ENCODE results near the gene CAPN1.

CAPN1 gene

DNA sequence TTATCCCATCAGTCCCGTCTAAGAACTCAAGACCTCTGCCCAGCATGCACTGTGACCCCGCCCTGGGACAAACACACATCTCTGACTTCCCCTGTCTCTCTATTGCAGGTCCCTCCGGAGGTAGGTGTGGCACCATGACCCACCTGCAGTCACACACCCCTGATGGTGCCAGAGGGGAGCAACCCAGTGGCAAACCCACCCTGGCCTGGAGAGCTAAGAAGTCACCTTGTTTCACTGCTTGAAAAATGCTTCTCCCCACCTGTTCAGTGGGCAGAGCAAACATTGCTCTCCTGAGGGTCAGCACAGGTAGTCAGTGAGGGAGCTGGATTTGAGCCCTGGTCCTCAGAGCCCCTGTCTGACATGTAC, 23.9 kb downstream of the CAPN1 start:
- H3K4me3 ChIP-seq (ENCODE audit: low read depth, low read length) = no peak overlapping the region
- no peak for DNase-seq (ENCODE audit: low read depth, low spot score)
- in situ Hi-C loops (cut with HindIII; ENCODE audit: low sequenced_read_pairs) = no loop called here
- TF ChIP-seq, protein P1, sequence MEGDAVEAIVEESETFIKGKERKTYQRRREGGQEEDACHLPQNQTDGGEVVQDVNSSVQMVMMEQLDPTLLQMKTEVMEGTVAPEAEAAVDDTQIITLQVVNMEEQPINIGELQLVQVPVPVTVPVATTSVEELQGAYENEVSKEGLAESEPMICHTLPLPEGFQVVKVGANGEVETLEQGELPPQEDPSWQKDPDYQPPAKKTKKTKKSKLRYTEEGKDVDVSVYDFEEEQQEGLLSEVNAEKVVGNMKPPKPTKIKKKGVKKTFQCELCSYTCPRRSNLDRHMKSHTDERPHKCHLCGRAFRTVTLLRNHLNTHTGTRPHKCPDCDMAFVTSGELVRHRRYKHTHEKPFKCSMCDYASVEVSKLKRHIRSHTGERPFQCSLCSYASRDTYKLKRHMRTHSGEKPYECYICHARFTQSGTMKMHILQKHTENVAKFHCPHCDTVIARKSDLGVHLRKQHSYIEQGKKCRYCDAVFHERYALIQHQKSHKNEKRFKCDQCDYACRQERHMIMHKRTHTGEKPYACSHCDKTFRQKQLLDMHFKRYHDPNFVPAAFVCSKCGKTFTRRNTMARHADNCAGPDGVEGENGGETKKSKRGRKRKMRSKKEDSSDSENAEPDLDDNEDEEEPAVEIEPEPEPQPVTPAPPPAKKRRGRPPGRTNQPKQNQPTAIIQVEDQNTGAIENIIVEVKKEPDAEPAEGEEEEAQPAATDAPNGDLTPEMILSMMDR (IDR thresholded peaks at IDR 0.05; ENCODE audit: low read depth, low read length) = no peak

DNA sequence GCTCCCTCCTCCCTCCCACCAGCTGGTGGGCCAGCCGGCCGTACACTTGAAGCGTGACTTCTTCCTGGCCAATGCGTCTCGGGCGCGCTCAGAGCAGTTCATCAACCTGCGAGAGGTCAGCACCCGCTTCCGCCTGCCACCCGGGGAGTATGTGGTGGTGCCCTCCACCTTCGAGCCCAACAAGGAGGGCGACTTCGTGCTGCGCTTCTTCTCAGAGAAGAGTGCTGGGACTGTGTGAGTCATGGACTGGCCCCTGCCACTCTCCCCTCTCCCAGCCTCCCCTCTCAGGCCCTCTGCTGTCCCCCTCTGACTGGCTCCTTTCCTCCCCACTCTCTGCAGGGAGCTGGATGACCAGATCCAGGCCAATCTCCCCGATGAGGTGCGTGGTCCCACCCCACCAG, 24.7 kb downstream of the CAPN1 start:
- DNase-seq (ENCODE audit: low read depth, low spot score) = no peak
- TF ChIP-seq, protein P1 (IDR thresholded peaks at IDR 0.05; ENCODE audit: low read depth, low read length) = no peak
- in situ Hi-C loops (cut with HindIII; ENCODE audit: low sequenced_read_pairs) = no loop called here
- no peak overlapping the region for H3K4me3 ChIP-seq (ENCODE audit: low read depth, low read length)

DNA sequence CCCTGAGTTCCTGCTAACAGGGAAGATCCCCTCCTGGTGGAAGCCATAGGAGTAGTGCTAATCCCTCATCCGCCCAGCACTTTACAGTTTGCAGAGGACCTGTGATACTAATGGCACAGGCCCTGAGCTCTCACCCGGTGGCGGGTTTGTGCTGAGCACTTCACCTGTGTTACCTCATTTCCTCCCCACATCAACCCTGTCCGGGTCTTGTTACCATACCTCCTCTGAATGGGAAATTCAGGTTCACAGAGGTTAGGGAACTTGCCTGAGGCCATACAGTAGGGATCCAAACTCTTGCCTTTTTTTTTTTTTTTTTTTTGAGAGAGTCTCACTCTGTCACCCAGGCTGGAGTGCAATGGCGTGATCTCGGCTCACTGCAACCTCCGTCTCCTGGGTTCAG, 25.2 kb downstream of the CAPN1 start:
- no peak for DNase-seq (ENCODE audit: low read depth, low spot score)
- TF ChIP-seq, protein P1 (IDR thresholded peaks at IDR 0.05; ENCODE audit: low read depth, low read length) = no peak
- in situ Hi-C loops (cut with HindIII; ENCODE audit: low sequenced_read_pairs) = no loop called here
- H3K4me3 ChIP-seq (ENCODE audit: low read depth, low read length) = no peak overlapping the region

DNA sequence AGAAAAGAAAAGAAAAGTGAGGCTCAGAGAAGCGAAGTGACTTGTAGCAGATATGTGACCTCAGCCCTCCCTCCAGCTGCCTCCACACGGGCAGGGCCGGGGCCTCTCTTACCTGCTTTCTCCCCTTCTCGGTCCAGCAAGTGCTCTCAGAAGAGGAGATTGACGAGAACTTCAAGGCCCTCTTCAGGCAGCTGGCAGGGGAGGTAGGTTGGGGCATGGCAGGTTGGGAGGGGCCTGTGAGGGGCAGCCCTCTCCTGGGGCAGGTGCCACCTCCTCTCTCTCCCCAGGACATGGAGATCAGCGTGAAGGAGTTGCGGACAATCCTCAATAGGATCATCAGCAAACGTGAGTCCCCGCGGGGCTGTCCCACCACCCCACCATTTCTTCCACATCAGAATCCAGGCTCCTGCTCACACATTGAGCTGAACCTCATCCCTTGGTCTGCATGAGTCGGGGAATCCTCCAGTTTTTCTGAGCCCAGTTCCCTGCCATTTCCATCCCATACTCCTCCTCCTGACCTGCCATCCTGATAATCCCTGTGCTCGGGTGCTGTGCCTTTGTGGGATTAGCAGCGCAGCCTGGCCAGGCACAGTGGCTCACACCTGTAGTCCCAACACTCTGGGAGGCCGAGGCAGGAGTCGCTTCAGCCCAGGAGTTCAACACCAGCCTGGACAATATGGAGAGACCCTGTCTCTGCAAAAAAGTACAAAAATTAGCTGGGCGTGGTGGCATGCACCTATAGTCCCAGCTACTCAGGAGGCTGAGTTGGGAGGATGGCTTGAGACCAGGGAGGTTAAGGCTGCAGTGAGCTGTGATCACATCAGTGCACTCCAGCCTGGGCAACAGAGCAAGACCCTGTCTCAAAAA, 26.4 kb downstream of the CAPN1 start:
- DNase-seq (ENCODE audit: low read depth, low spot score) = no peak
- TF ChIP-seq, protein P1 (IDR thresholded peaks at IDR 0.05; ENCODE audit: low read depth, low read length) = no peak
- in situ Hi-C loops (cut with HindIII; ENCODE audit: low sequenced_read_pairs) = no loop called here
- H3K4me3 ChIP-seq (ENCODE audit: low read depth, low read length) = no peak overlapping the region

DNA sequence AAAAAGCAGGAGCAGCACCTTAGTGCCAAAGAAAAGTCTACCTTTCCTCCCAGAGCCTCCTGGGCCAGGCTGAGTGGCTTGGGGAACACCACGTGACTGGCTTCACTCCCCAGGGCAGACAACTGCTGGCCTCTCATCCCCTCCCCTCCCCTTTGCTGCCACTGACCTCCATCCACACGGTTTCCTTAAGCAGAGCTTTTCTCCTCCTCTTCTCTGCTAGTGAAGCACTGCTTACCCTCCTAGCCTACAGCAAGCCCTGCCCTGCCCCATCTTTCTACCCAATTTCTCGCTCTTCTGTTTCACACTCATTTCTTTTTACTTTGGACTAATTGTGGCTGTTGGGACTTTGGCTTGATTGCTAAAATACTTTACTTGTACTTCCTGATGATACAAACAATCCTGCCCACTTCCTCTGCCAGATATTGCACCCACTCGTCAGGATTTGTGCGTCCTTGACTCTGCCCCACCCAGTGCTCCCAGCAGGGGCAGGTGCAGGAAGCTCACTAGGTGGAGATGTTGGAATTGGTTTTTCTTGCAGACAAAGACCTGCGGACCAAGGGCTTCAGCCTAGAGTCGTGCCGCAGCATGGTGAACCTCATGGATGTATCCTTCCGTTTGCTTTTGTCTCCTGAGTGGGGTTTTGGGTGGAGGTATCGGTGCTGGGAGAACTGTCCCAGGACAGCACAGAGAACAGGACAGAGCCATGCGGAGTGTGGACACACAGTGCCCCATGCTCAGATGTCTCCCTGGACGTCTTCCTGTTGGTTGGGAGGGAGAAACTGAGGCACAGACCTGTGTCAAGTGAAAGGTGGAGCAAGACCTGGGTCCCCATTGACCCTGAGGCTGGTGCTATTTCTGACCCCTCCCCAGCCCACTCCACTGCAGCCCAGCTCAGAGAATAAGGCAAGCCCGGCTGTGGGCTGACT, 27.3 kb downstream of the CAPN1 start:
- DNase-seq (ENCODE audit: low read depth, low spot score) = no peak
- TF ChIP-seq, protein P1 (IDR thresholded peaks at IDR 0.05; ENCODE audit: low read depth, low read length) = no peak
- H3K4me3 ChIP-seq (ENCODE audit: low read depth, low read length) = no peak overlapping the region
- in situ Hi-C loops (cut with HindIII; ENCODE audit: low sequenced_read_pairs) = no loop called here

DNA sequence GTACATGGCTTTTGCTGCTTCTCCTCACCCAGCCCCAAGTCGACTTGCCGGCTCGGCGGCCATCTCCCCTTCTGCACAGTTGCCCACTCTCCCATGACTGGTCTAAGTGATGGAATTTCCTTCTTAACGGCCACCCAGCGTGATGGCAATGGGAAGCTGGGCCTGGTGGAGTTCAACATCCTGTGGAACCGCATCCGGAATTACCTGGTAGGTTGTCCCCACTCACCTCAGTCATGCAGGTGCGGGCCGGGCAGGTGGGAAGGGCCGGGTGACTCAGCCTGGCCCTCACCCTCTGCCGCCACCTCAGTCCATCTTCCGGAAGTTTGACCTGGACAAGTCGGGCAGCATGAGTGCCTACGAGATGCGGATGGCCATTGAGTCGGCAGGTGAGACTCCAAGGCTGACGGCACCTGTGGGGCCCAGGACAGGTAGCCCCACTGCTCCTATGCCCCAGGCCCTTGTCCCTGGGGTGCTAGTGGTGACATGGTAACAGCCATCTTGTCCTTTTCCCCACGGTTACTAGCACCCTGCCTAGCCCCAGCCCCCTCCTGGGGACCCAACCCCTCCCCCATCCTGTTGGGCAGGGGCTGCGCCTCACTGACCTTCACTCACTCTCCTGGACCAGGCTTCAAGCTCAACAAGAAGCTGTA, 28.1 kb downstream of the CAPN1 start:
- DNase-seq (ENCODE audit: low read depth, low spot score) = no peak
- H3K4me3 ChIP-seq (ENCODE audit: low read depth, low read length) = no peak overlapping the region
- in situ Hi-C loops (cut with HindIII; ENCODE audit: low sequenced_read_pairs) = no loop called here
- TF ChIP-seq, protein P1 (IDR thresholded peaks at IDR 0.05; ENCODE audit: low read depth, low read length) = no peak
